ENCODE measurements around the gene FMC1.

FMC1 gene

DNA sequence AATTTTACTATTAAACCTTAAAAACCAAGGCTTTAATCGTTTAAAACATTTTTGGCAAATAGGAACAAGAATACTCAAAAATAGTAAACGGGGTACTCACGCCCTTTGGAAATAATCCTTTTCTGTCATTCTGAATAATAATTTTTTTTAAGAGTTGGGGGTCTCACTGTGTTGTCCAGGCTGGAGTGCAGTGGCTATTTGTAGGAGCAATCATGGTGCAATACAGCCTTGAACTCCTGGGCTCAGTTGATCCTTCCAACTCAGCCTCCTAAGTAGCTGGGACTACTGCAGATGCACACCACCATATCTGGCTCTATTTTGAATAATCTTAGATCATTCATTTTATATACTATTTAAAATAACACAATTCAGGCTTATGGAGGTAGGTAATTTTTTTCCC, 43.5 kb downstream of the FMC1 start:
- DNase-seq = no peak

DNA sequence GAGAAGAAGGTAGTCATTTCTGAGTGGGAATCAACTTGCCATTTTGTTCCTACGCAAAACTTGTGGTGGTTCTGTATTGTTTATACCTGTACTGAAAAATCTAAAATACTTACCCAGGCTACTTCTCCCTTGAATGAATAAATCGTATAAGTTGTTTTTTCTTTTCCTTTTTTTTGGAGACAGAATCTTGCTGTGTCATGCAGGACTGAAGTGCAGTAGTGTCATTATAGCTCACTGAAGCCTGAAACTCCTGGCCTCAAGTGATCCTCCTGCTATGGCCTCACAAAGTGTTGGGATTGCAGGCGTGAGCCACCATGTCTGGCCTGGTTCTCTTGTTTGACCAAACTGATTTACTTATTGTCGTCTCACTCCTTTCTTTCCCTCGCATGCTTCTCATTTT, 46.5 kb downstream of the FMC1 start:
- no peak for DNase-seq

DNA sequence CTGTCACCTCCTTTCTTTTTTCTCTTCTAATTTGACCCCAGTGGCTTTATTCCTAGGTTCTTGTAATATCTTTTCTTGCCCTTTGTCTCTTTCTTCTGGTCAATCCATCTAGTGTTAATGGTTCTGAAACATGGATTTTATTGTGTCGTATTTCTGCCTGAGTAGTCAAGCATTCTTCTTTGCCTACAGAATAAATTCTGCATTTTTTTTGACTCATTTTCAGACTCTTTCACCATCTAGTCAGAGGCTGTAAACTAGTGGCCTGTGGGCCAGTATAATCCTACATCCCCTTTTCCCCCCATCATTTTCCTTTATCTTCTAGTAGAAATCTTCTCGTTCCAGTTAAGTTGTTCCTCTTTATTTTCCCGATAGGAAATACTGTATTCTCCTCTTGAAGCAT, 48.0 kb downstream of the FMC1 start:
- no peak for DNase-seq

DNA sequence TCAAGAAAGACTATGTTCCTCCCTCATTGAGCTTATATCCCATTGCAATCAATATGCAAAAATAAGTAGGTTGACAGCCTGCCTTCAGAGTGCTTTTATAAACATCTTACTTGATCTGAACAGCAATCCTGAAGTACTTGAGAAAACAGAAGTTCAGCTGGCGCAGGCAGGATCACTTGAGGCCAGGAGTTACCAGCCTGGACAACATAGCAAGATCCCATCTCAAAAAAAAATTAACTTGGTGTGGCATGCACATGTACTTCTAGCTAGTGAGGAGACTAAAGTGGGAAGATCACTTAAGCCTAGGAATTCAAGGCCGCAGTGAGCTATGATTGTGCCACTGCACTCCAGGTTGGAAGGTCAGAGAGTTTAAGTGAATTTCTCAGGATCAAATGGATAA, 48.6 kb downstream of the FMC1 start:
- no peak for DNase-seq

DNA sequence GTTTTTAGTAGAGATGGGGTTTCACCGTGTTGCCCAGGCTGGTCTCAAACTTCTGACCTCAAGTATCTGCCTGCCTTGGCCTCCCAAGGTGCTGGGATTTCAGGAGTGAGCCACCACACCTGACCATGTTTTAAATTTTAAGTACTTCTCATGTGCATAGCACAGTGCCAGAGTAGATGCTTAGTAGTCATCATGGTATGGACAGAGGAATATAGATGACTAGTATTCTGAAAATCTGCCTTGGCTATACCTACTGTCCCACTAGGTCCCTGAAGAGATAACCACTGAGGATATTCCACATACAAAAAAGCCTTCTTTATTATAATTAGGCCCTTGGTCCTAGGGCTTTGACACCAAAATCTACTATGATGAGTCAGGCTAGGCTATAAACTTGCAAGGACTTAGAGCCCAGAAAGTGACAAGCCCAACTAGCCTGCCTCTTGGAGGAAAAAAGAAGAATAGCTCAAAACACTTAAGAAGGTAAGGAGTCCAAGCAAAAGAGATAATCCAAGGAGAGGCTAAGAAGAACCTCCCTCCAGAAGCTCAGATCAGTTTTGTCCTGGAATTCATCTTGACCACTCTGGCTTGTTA, 52.6 kb downstream of the FMC1 start:
- no peak for DNase-seq

DNA sequence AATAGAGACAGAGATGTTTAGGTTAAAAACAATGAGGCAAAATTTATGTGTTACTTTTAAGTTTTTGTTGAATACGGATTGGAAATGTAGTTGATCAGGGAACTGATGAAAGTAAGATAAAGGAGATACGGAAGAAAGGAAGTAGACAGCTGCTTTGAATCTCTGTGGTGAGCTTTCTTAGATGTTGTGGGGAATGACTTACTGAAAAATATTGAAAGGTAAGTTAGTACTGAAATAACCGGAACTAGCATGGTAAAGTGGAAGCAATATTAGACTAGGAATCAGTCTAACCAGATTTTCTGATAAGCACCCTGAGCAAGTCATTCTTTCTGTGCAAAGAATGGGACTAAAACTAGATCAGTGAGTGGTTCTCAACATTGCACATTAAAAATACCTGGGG, 53.4 kb downstream of the FMC1 start:
- no peak for DNase-seq

All from stimulated activated CD4-positive, alpha-beta T cell treated with anti-CD3 and anti-CD28 coated beads, Interleukin-4, amount 100 ng/mL, for 4 hours (primary cell).